Left ventricle myocardium inferior (tissue), 1 donor: Measurements from ENCODE around the gene BOLA2B. TPM values are rescaled to one million over a fixed set of nuclear protein-coding genes. Genes with fewer than 3 reads are reported as not detected.

Source experiments
- DNase-seq: peaks from one replicate; pipeline ENCODE4 v3.0.0-alpha.2; 2020
- H3K27ac ChIP-seq: fragments of 200-600 bp; replicated peaks from 2 replicates; pipeline ENCODE4 v1.8.0; 2021
- H3K27me3 ChIP-seq: fragments of 200-600 bp; 2 replicates; pipeline ENCODE4 v1.8.0; 2021; ENCODE audit warnings: low read depth
- H3K36me3 ChIP-seq: fragments of 200-600 bp; 2 replicates; pipeline ENCODE4 v1.8.0; 2021
- H3K4me1 ChIP-seq: fragments of 200-600 bp; 2 replicates; pipeline ENCODE4 v1.8.0; 2021
- H3K4me3 ChIP-seq: fragments of 200-600 bp; 2 replicates; pipeline ENCODE4 v1.8.0; 2021; ENCODE audit warnings: mild to moderate bottlenecking, moderate library complexity
- H3K9me3 ChIP-seq: fragments of 200-600 bp; replicated peaks from 2 replicates; pipeline ENCODE4 v1.8.0; 2021
- intact Hi-C: fragments of 100-400 bp; cut with micrococcal nuclease; formaldehyde crosslinking; loops from one replicate; pipeline ENCODE4 v1.11.0; 2022
- total RNA-seq: library from RNA; stranded (reverse); fragmentation: NEBNext Ultra II Directional; extraction: Animal tissue kit (Norgen Biotek cat#: 25700); gene quantifications from one replicate; pipeline ENCODE4 v1.2.1, GENCODE V29; 2021
- TF ChIP-seq, protein P1 (sequence below): fragments of 200-600 bp; IDR thresholded peaks from 2 replicates; pipeline ENCODE4 v1.8.0; 2021; ENCODE audit warnings: antibody characterized with exemption, mild to moderate bottlenecking, borderline replicate concordance
- donor health status: DM: no; HTN: yes; CAD: no; lungs with severe emphysema.

The BOLA2B gene
- total RNA-seq, 1 donor from 2014 or later, result 54.6 TPM

DNA sequence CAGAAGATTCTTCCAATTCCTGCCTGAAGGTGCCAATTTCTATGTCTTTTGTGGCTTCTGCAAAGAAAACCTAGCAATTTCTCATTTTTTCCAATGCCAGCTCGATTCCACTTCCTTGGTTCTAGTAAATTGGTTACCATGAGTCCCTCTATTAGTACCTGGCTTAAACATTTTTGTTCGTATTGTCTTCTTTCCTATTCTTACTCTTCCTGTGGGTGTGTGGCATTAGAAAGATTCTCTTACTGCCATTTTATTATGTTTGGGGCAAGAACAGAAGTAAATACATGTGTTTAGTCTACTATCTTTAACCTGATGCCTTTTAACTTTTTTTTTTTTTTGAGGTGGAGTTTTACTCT lies 50.1 kb downstream of the BOLA2B start:
- H3K4me1 ChIP-seq, result no peaks in the 10 kb centered on the region
- DNase-seq, result no peak
- intact Hi-C loops, result no loop called here

More for the DNA sequence above, 50.1 kb downstream of the BOLA2B start:
- Histone ChIP-seq H3K27me3 (no peaks in the 10 kb centered on the region), H3K36me3 (no peaks in the 10 kb centered on the region), H3K27ac (no peak overlapping the region), H3K9me3 (no peaks in the 10 kb centered on the region), H3K4me3 (no peak overlapping the region)
- TF ChIP-seq, protein P1, sequence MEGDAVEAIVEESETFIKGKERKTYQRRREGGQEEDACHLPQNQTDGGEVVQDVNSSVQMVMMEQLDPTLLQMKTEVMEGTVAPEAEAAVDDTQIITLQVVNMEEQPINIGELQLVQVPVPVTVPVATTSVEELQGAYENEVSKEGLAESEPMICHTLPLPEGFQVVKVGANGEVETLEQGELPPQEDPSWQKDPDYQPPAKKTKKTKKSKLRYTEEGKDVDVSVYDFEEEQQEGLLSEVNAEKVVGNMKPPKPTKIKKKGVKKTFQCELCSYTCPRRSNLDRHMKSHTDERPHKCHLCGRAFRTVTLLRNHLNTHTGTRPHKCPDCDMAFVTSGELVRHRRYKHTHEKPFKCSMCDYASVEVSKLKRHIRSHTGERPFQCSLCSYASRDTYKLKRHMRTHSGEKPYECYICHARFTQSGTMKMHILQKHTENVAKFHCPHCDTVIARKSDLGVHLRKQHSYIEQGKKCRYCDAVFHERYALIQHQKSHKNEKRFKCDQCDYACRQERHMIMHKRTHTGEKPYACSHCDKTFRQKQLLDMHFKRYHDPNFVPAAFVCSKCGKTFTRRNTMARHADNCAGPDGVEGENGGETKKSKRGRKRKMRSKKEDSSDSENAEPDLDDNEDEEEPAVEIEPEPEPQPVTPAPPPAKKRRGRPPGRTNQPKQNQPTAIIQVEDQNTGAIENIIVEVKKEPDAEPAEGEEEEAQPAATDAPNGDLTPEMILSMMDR, result no peak

Other genes with a start within 250 kb of the BOLA2B start
- gene TMEM219, start 231.6 kb downstream of the BOLA2B start, total RNA-seq, result 63.2 TPM
- gene TAOK2, start 219.8 kb downstream of the BOLA2B start, total RNA-seq, result 34.3 TPM
- gene HIRIP3, start 198.0 kb downstream of the BOLA2B start, total RNA-seq, result 18.8 TPM
- 29.0 TPM for gene INO80E, start 197.4 kb downstream of the BOLA2B start, total RNA-seq
- 0.66 TPM for gene DOC2A, start 182.6 kb downstream of the BOLA2B start, total RNA-seq
- gene C16orf92, start 170.5 kb downstream of the BOLA2B start, total RNA-seq, result not detected
- gene TLCD3B, start 162.4 kb downstream of the BOLA2B start, total RNA-seq, result not detected
- gene ALDOA, start 127.9 kb downstream of the BOLA2B start, total RNA-seq, result 3,337 TPM
- 32.2 TPM for gene PPP4C, start 117.7 kb downstream of the BOLA2B start, total RNA-seq
- gene TBX6, start 101.7 kb downstream of the BOLA2B start, total RNA-seq, result 1.0 TPM
- gene YPEL3, start 97.5 kb downstream of the BOLA2B start, total RNA-seq, result 54.4 TPM
- gene GDPD3, start 80.1 kb downstream of the BOLA2B start, total RNA-seq, result 2.3 TPM
- gene MAPK3, start 70.4 kb downstream of the BOLA2B start, total RNA-seq, result 47.6 TPM
- 7.7 TPM for gene CORO1A, start 10.1 kb downstream of the BOLA2B start, total RNA-seq
- gene SLX1A, start 209 bp upstream of the BOLA2B start, total RNA-seq, result 7.5 TPM
- gene SULT1A3, start 5.6 kb upstream of the BOLA2B start, total RNA-seq, result 9.9 TPM
- 2.0 TPM for gene NPIPB13, start 54.8 kb upstream of the BOLA2B start, total RNA-seq
- gene CD2BP2, start 161.6 kb upstream of the BOLA2B start, total RNA-seq, result 29.8 TPM
- gene TBC1D10B, start 176.8 kb upstream of the BOLA2B start, total RNA-seq, result 23.3 TPM
- gene MYL11, start 181.1 kb upstream of the BOLA2B start, total RNA-seq, result not detected
- 1.3 TPM for gene SEPTIN1, start 188.9 kb upstream of the BOLA2B start, total RNA-seq
- gene ZNF48, start 201.8 kb upstream of the BOLA2B start, total RNA-seq, result 5.0 TPM
- 8.1 TPM for gene ZNF771, start 213.9 kb upstream of the BOLA2B start, total RNA-seq
- gene DCTPP1, start 236.4 kb upstream of the BOLA2B start, total RNA-seq, result 31.9 TPM